GM12878 (cell line): ENCODE measurements around the gene SLC44A3.

Experiments
- EZH2 ChIP-seq: IDR thresholded peaks from 2 replicates; pipeline ENCODE4 v1.6.1; 2012; ENCODE audit warnings: low read depth, mild to moderate bottlenecking, control low read depth, inconsistent platforms, low read length, borderline replicate concordance; ENCODE audit not compliant: control insufficient read depth
- GATAD2B ChIP-seq: fragments of 450-650 bp; conservative IDR thresholded peaks from 2 replicates; pipeline ENCODE4 v1.6.1; 2017; ENCODE audit warnings: low read depth, mild to moderate bottlenecking, moderate library complexity
- JUNB ChIP-seq: IDR thresholded peaks from 2 replicates; pipeline ENCODE4 v1.6.1; 2016; ENCODE audit warnings: antibody characterized with exemption, mild to moderate bottlenecking
- POLR2A ChIP-seq: IDR thresholded peaks from 2 replicates; pipeline ENCODE4 v1.6.1; 2011; ENCODE audit warnings: low read depth, mild to moderate bottlenecking, low read length
- POLR2AphosphoS5 ChIP-seq: IDR thresholded peaks from 2 replicates; pipeline ENCODE4 v1.6.1; 2011; ENCODE audit warnings: mild to moderate bottlenecking, low read length, inconsistent platforms
- SP1 ChIP-seq: IDR thresholded peaks from one replicate; pipeline ENCODE4 v1.6.1; 2011; ENCODE audit warnings: low read depth, low read length
- YY1 ChIP-seq: IDR thresholded peaks from 2 replicates; pipeline ENCODE4 v1.6.1; 2011; ENCODE audit warnings: low read depth, mild to moderate bottlenecking, low read length
- ZBTB4 ChIP-seq: fragments of 450-650 bp; formaldehyde crosslinking; IDR thresholded peaks from 2 replicates; pipeline ENCODE4 v1.4.0; 2022; ENCODE audit warnings: mild to moderate bottlenecking, moderate library complexity
- TF ChIP-seq, protein P1 (sequence below), 3 experiments: IDR thresholded peaks in 2 of 3; conservative IDR thresholded peaks in 1 of 3; 2 replicates each; pipeline ENCODE4 v1.5.1; 2011; ENCODE audit warnings: low read depth in 3 of 3, low read length in 3 of 3, mild to moderate bottlenecking in 3 of 3, control low read depth in 2 of 3, moderate library complexity in 2 of 3, inconsistent platforms in 1 of 3, mixed read lengths in 1 of 3; ENCODE audit not compliant: control insufficient read depth in 2 of 3, insufficient read depth in 1 of 3; ENCODE audit errors: extremely low read depth in 1 of 3

DNA sequence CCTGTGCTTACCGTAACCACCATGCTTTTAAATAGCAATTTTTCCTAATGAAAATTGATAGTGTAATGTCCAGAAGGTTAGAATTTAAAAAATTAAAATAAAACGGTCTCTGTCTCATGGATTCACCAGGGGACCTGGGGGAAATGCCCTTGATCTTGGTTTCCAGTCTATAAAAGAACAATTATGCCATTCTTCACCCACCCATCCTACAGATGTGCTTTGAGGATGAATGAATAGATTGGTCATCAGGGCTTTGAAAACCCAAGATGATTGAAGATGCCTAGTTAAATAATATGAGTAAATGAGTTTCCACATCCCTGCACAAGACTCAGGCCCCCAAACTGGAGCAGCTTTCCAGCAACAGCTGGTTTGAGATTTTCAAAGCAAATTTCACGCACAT, 68.0 kb downstream of the SLC44A3 start:
- TF ChIP-seq POLR2AphosphoS5 (no peak), YY1 (no peak), SP1 (no peak), JUNB (no peak), EZH2 (no peak), ZBTB4 (no peak), POLR2A (no peak), GATAD2B (no peak)
- TF ChIP-seq, protein P1, sequence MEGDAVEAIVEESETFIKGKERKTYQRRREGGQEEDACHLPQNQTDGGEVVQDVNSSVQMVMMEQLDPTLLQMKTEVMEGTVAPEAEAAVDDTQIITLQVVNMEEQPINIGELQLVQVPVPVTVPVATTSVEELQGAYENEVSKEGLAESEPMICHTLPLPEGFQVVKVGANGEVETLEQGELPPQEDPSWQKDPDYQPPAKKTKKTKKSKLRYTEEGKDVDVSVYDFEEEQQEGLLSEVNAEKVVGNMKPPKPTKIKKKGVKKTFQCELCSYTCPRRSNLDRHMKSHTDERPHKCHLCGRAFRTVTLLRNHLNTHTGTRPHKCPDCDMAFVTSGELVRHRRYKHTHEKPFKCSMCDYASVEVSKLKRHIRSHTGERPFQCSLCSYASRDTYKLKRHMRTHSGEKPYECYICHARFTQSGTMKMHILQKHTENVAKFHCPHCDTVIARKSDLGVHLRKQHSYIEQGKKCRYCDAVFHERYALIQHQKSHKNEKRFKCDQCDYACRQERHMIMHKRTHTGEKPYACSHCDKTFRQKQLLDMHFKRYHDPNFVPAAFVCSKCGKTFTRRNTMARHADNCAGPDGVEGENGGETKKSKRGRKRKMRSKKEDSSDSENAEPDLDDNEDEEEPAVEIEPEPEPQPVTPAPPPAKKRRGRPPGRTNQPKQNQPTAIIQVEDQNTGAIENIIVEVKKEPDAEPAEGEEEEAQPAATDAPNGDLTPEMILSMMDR (IDR thresholded peaks at IDR 0.05 in 2 of 3, conservative IDR thresholded peaks at IDR 0.05 in 1 of 3; ENCODE audit: control insufficient read depth in 2 of 3, extremely low read depth in 1 of 3, insufficient read depth in 1 of 3, low read depth in 3 of 3, low read length in 3 of 3) = no peak
